ENCODE data around the gene NAT10. TPM values are rescaled to one million over a fixed set of nuclear protein-coding genes. Genes with fewer than 3 reads are reported as not detected.
A peak's percentile ranks its signal among the peaks of the same experiment; 100 is the strongest.
"Not testable (repeated sequence)": the region's sequence is repeated elsewhere in the genome, so short reads cannot be mapped to it uniquely, and the experiment has no call there.

NAT10 gene
- total RNA-seq, 1 experiment from 2014 or later = 75.5 TPM

GRCh38 chr11:34067383-34068065, 37.9 kb upstream of the NAT10 start (continued):
- TF ChIP-seq ATF2 (CRISPR knock-in tag; IDR thresholded peaks at IDR 0.05; ENCODE audit: borderline replicate concordance, low read depth) (no peak), TEAD4 (CRISPR knock-in tag; IDR thresholded peaks at IDR 0.05) (no peak), RELA (CRISPR knock-in tag; IDR thresholded peaks at IDR 0.05; ENCODE audit: borderline replicate concordance) (no peak), ZNF671 (CRISPR knock-in tag; IDR thresholded peaks at IDR 0.05) (no peak), MAX (CRISPR knock-in tag; IDR thresholded peaks at IDR 0.05) (no peak), ZBTB43 (CRISPR knock-in tag; IDR thresholded peaks at IDR 0.05) (no peak)

- CTCF ChIA-PET = interaction anchor here (0.5 to 1.2 kb wide), 2 partner anchors 71 to 298 kb away, joined by 3 to 6 read pairs; no protein-coding TSS in a partner anchor
- H3K27me3 Mint-ChIP-seq (ENCODE audit: low read depth) = no peaks in the 10 kb centered on the region
- DNase-seq (ENCODE audit: low spot score) (no peak), ATAC-seq (no peak)
- TF ChIP-seq RORB (CRISPR knock-in tag; IDR thresholded peaks at IDR 0.05) = no peak
- no peak for TF ChIP-seq HMGA2 (CRISPR knock-in tag; IDR thresholded peaks at IDR 0.05)
- no peak for TF ChIP-seq FOXP1 (CRISPR knock-in tag; IDR thresholded peaks at IDR 0.05; ENCODE audit: borderline replicate concordance)
- no peak for TF ChIP-seq ZNF317 (CRISPR knock-in tag; IDR thresholded peaks at IDR 0.05; ENCODE audit: borderline replicate concordance, low read depth)
- H3K9me3 Mint-ChIP-seq = no peaks in the 10 kb centered on the region
- peaks cover 38% of the 10 kb centered on the region for H3K36me3 Mint-ChIP-seq
- peaks cover 20% of the 10 kb centered on the region for H3K4me1 Mint-ChIP-seq
- POLR2A ChIA-PET = no interaction called here
- H3K4me3 Mint-ChIP-seq = no peak overlapping the region
- H3K27ac Mint-ChIP-seq = peak overlapping the region; percentile 85; the same call in 1 of the 2 replicates
These were observed 37.3 kb upstream of the NAT10 start for GRCh38 chr11:34068111-34068510.

- ATAC-seq; H3K4me3 Mint-ChIP-seq; H3K9me3 Mint-ChIP-seq; DNase-seq (ENCODE audit: low spot score); H3K4me1 Mint-ChIP-seq; POLR2A ChIA-PET; CTCF ChIA-PET; H3K27ac Mint-ChIP-seq; H3K27me3 Mint-ChIP-seq (ENCODE audit: low read depth): not testable (repeated sequence)
- H3K36me3 Mint-ChIP-seq = peaks cover 52% of the 10 kb centered on the region
These were observed 34.1 kb upstream of the NAT10 start for GRCh38 chr11:34071306-34071705.

GRCh38 chr11:34072041-34072440, 33.4 kb upstream of the NAT10 start:
- ChIA-PET CTCF (no interaction called here), POLR2A (no interaction called here)
- H3K4me1 Mint-ChIP-seq = peaks cover 5% of the 10 kb centered on the region
- no peaks in the 10 kb centered on the region for H3K9me3 Mint-ChIP-seq
- no peak overlapping the region for H3K27ac Mint-ChIP-seq
- no peak for ATAC-seq
- H3K36me3 Mint-ChIP-seq = peaks cover 56% of the 10 kb centered on the region
- DNase-seq (ENCODE audit: low spot score) = no peak
- no peak overlapping the region for H3K4me3 Mint-ChIP-seq
- H3K27me3 Mint-ChIP-seq (ENCODE audit: low read depth) = no peaks in the 10 kb centered on the region
- no peak for TF ChIP-seq CBFB (CRISPR knock-in tag; IDR thresholded peaks at IDR 0.05; ENCODE audit: low read depth)
- no peak for TF ChIP-seq CDX4 (CRISPR knock-in tag; IDR thresholded peaks at IDR 0.05; ENCODE audit: borderline replicate concordance)
- TF ChIP-seq MYBL2 (CRISPR knock-in tag; IDR thresholded peaks at IDR 0.05) = no peak
- TF ChIP-seq MXD4 (CRISPR knock-in tag; IDR thresholded peaks at IDR 0.05; ENCODE audit: borderline replicate concordance) = no peak
- no peak for TF ChIP-seq PRDM15 (CRISPR knock-in tag; IDR thresholded peaks at IDR 0.05)
- TF ChIP-seq SMAD4 (CRISPR knock-in tag; IDR thresholded peaks at IDR 0.05) = no peak
- no peak for TF ChIP-seq ATF1 (CRISPR knock-in tag; IDR thresholded peaks at IDR 0.05)
- TF ChIP-seq EMX1 (CRISPR knock-in tag; IDR thresholded peaks at IDR 0.05) = no peak
- no peak for TF ChIP-seq FOXP1 (CRISPR knock-in tag; IDR thresholded peaks at IDR 0.05; ENCODE audit: borderline replicate concordance)
- TF ChIP-seq ZMAT4 (CRISPR knock-in tag; IDR thresholded peaks at IDR 0.05) = no peak
- TF ChIP-seq NFE2L1 (CRISPR knock-in tag; IDR thresholded peaks at IDR 0.05) = no peak
- TF ChIP-seq FOXJ3 (CRISPR knock-in tag; IDR thresholded peaks at IDR 0.05; ENCODE audit: borderline replicate concordance) = no peak
- no peak for TF ChIP-seq NR2C2 (CRISPR knock-in tag; IDR thresholded peaks at IDR 0.05)
- no peak for TF ChIP-seq GABPB1 (CRISPR knock-in tag; IDR thresholded peaks at IDR 0.05)

All from WTC11 (cell line).